ENCODE results near the gene SDHB.

DNA sequence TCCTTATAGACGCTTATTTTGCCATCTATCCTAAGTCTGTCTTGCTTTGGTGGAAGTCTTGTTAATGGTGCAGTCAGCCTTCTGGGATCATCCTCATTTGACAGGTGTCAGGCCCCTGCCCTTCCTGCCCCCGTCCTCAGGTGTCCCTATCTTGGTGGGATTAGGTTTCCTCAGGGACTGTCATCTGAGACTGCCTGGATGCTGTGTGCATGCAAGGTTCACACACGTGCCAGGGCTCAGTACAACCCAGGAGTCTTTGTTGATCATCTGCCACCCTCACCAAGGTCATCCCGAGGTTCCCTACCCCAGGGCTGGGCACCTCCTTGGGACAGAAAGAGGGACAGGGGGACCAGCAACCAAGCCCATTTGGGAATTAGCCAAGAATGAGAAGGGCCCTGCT is 47.4 kb upstream of the SDHB start:
- TF ChIP-seq, protein P1, sequence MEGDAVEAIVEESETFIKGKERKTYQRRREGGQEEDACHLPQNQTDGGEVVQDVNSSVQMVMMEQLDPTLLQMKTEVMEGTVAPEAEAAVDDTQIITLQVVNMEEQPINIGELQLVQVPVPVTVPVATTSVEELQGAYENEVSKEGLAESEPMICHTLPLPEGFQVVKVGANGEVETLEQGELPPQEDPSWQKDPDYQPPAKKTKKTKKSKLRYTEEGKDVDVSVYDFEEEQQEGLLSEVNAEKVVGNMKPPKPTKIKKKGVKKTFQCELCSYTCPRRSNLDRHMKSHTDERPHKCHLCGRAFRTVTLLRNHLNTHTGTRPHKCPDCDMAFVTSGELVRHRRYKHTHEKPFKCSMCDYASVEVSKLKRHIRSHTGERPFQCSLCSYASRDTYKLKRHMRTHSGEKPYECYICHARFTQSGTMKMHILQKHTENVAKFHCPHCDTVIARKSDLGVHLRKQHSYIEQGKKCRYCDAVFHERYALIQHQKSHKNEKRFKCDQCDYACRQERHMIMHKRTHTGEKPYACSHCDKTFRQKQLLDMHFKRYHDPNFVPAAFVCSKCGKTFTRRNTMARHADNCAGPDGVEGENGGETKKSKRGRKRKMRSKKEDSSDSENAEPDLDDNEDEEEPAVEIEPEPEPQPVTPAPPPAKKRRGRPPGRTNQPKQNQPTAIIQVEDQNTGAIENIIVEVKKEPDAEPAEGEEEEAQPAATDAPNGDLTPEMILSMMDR (conservative IDR thresholded peaks at IDR 0.05; ENCODE audit: low read depth, low read length) = no peak
- TF ChIP-seq EZH2phosphoT487 (IDR thresholded peaks at IDR 0.05; ENCODE audit: borderline replicate concordance, low read length) (no peak), EZH2 (IDR thresholded peaks at IDR 0.05; ENCODE audit: low read length, unreplicated experiment) (no peak)
